Activated CD4-positive, alpha-beta T cell treated with anti-CD3 and anti-CD28 coated beads, Interleukin-10, Interleukin-2, amounts not matched to agents 100 ng/mL and 50 ng/mL, durations not matched to agents 16 hours and 8 hours (primary cell): ENCODE results near the gene NUP98.
"Not testable (repeated sequence)": the region's sequence is repeated elsewhere in the genome, so short reads cannot be mapped to it uniquely, and the experiment has no call there.

ENCODE experiments used
- DNase-seq: peaks from one replicate; pipeline ENCODE4 v3.0.0-alpha.2; 2020

Gene NUP98

DNA sequence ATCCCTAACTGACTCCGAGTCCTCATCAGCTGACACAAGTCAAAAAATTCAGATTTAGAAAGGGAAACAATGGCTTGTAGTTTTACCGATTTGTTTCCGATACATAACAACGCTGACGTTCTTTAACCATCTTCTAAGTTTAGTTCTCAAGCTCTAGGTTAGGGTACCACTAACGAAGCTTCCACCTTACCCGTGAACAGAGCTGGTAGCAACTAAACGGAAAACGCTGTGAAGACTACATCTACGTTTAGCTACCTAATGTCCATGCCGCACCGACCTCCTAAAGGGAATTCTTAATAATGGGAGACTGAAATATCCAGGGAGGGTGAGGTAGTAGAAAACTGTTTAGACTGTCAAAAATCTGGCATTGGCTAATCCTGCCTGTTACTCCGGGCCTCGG, 1.0 kb downstream of the NUP98 start:
- DNase-seq, result no peak

DNA sequence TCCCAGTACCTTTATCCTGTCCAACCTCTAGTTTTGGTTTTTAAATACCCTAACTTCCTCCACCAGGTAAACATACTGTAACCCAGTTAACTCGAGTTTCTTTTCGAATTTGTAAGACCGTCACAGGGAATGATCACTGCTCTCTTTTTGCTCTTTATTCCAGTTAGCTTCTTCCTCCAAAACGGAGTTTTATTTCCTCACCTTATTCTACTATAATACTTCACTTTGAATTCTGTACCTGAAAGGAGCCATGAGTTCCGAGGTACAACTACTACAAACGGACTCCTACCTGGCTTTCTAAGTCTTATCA, 1.4 kb downstream of the NUP98 start:
- DNase-seq, result no peak

DNA sequence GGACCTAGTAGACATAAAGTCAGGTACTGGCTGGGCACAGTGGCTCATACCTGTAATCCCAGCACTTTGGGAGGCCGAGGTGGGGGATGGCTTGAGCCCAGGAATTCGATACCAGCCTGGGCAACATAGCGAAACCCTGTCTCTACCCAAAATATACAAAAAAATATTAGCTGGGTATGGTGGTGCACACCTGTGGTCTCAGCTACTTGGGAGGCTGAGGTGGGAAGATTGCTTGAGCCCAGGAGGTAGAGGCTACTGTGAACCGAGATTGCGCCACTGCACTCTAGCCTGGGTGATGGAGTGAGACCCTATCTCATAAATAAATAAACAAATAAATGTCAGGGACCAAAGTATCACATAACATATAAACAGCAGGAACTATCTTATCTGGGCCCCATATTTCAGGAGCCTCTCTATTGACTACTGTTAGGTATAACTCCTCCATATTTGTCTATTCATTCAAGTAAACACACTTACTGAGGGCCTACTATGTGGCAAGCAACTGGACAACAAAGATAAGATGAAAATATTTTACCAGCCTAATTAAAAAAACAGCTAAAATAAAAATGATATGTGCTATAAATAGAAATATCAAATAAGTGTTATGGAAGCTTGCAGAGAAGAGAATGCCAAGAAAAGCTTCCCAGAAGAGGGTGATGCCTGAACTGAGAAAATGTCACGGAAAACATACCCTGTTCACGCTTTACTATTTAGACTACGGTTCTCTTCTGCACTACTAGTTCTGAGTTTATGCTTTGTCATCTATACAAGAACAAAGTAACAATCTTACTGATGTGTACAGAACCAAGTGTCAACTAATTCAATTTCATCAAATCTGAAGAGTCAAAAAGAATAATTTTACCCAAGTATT, 2.0 kb downstream of the NUP98 start:
- no peak for DNase-seq

DNA sequence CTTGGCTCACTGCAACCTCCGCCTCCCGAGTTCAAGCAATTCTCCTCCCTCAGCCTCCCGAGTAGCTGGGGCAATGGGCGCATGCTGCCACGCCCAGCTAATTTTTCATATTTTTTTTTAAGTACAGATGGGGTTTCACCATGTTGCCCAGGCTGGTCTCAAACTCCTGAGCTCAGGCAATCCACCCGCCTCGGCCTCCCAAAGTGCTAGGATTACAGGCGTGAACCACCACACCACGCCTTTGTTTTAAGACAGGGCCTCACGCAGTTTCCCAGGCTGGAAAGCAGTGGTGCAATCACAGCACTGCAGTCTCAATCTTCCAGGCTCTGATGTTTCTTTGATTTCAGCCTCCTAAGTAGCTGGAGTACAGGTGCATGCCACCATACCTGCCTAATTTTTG, 3.0 kb downstream of the NUP98 start:
- not testable (repeated sequence) for DNase-seq

DNA sequence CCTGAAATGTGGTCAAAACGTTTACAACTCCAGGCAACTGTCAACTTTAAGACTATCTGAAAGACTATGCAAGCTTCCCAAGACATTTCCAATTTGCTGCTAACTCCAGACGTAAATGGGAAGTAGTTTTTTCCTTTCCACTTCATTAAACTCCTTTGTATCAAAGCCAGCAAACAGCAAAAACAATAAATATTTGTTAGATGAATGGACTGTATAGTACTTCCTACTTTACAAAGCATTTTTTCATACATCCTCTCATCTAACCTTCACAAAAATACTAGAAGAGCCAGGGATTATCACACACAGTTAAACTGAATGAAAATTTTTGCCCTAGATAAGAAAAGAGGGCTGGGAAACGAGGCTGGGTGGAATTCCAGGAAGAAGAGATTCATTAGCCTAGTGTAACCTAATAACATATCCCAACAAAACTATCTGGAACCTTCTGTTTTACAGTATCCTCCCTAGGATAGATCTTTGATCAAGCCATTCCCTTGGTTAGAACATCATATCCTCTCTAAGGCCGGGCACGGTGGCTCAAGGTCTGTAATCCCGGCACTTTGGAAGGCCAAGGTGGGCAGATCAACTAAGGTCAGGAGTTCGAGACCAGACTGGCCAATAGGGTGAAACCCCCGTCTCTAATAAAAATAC, 10.4 kb downstream of the NUP98 start:
- no peak for DNase-seq

DNA sequence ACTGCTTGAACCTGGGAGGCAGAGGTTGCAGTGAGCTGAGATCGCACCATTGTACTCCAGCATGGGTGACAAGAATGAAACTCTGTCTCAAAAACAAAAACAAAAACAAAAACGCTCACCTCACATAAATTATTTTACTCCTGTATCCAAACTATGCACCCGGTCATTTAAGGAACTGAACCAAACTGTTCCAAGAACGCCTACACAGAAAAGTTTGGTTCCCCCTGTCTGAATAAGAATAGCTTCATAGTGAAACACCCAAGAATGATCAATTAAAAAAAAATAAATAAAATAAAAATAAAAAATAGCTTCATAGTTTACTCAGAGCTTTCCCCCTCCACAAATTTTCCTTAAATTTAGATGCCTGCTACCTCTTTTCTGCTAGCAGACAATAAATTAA, 13.7 kb downstream of the NUP98 start:
- DNase-seq, result no peak

DNA sequence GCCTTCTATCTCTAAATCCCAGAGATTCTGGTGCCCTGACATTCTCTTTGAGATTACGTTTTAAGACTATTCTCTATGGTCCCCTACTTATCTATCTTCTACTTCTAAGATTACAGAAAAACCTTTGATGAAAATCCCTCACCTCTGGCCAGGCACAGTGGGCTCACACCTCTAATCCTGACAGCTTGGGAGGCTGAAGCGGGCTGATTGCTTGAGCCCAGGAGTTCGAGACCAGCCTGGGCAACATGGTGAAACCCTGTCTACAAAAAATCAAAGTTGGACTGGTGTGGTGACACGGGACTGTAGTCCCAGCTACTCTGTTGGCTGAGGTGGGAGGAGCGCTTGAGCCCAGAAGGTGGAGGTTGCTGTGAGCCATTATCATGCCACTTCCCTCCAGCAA, 14.4 kb downstream of the NUP98 start:
- no peak for DNase-seq

DNA sequence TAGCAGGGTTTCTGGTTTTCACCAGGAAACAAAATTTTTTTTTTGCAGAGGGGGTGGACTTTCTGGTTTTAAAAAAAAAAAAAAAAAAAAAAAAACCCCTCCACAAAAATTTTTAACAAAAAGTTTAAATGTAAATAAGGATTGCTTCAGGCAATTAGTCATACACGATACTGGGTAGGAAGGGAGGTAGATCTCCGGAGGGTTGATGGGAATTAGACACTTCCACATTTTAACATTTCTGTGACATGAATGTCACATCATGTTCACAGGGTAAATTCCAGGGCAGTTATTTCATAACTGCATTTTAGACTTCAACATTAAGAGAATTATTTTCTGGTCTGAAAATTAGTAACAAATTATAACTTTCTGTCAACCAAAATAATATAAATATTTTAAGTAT, 15.9 kb downstream of the NUP98 start:
- no peak for DNase-seq

DNA sequence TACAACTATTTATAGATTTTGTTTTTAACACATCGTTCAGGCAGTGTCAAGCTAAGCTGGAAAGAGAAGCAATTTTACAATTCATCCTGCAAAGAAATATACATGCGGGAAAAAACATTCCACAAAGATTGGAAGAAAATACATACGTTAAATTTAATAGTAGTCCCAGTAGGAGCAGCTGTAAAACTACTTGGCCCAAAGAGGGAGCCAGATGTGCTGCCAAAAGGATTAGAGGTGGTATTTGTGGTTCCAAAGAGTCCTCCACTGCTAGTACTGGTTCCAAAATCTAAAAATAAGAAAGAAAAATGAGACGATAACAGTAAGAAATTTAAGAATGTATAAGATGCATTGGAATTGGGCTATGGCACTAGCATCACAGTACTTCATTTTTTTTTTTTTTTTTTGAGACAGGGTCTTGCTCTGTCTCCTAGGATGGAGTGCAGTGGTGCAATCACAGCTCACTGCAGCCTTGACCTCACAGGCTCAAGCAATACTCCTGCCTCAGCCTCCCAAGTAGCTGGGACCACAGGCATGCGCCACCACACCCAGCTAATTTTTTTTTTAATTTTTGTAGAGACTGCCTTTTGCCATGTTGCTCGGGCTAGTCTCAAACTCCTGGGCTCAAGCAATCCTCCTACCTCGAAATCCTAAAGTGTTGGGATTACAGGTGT, 21.5 kb downstream of the NUP98 start:
- DNase-seq, result no peak

DNA sequence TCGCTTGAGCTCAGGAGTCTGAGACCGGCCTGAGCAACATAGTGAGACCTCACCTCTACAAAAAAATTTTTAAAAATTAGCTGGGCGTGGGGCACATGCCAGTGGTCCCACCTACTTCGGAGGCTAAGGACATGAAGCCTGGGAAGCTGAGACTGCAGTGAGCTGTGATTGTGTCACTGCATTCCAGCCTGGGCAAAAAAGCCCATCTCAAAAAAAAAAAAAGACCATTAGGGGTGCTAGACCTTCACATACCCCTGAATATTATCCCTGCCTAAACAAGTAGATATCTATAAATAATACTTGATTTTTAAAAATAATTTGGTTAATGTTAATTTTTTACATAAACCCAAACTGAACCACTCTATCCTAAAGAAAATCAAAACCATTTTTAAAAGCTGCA, 24.2 kb downstream of the NUP98 start:
- DNase-seq, result no peak

DNA sequence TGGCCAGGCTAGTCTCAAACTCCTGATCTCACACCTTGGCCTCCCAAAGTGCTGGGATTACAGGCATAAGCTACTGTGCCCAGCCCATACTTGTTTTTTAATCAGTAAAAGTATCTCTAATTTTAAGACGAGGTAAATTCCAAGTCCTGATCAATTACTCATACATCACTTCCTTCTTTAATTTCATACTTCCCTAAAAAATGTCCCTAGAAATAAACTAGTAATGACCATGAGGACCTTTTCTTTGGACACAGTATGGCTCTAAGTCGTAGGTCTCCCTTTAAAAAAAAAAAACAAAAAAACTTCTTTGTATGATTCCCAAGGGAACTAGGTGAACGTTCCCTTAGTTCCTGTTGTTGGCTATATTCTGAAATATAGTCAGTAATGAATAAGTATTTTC, 29.8 kb downstream of the NUP98 start:
- DNase-seq, result no peak

DNA sequence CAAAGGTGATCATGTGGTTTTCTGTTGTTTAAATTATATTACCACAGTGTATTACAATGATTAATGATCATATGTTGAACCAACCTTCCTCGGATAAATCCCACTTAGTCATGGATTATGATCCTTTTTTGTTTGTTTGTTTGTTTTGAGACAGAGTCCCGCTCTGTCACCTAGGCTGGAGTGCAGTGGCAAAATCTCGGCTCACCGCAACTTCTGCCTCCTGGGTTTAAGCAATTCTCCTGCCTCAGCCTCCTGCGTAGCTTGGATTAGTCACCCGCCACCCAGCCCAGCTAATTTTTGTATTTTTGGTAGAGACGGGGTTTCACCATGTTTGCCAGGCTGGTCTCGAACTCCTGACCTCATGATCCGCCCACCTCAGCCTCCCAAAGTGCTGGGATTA, 30.5 kb downstream of the NUP98 start:
- not testable (repeated sequence) for DNase-seq

DNA sequence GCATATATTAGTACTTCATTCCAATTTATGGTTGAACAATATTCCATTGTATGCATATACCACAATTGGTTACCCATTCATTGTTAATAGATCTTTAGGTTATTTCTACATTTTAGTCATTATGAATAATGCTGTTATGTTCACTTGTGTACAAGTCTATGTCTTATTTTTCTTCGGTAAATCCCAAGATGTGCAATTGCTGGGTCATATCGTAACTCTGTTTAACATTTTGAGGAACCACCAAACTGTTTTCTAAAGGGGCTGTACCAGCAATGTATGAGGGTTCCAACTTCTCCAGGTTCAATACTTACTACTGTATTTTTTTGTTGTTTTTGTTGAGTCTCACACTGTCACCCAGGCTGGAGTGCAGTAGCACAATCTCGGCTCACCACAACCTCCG, 33.1 kb downstream of the NUP98 start:
- DNase-seq, result no peak

DNA sequence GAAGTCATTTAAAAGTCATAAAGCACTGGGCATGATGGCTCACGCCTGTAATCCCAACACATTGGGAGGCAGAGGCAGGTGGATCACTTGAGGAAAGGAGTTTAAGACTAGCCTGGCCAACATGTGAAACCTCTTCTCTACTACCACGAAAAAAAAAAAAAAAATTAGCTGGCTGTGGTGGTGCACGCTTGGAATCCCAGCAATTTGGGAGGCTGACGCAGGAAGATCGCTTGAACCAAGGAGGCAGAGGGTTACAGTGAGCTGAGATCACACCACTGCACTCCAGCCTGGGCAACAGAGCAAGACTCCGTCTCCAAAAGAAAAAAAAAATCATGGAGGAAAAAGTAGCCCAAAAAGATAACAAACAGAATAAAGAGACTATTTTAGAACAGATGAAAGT, 42.2 kb downstream of the NUP98 start:
- no peak for DNase-seq

DNA sequence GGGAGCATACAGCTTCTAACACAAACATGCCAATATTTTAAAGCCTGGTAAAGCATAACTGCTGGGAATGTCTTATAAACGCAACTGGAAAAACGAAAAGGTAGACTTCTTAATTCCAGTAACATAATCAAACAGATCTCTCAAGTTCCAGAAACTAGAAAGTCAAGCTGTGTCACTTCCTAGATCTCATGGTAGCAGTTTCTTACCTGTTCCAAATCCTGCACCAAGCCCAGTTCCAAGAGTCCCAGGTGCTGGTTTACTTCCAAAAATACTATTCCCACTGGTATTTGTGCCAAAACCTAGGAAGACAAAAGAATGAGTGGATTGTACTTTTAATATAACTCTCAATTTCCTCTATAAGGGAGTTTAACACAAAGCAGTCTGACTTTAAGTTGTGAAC, 44.2 kb downstream of the NUP98 start:
- DNase-seq, result no peak

DNA sequence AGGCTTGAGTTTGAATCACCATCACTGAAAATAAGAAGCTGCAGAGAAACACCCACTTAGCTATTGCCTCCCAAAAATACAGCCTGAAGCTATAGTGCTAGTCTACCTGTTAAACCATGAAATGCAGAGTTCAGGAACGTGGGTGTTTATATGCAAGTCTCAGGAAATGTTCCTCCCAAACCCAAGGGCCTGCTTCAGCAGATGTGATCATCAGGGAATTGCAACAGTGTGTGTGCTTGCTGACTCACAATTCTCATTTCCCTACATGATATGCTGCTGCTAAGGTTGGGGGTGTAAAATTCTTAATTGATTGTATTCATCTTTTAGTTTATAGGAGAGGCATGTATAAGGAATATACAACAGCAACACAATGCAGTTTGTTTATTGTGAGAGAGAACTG, 49.6 kb downstream of the NUP98 start:
- no peak for DNase-seq

DNA sequence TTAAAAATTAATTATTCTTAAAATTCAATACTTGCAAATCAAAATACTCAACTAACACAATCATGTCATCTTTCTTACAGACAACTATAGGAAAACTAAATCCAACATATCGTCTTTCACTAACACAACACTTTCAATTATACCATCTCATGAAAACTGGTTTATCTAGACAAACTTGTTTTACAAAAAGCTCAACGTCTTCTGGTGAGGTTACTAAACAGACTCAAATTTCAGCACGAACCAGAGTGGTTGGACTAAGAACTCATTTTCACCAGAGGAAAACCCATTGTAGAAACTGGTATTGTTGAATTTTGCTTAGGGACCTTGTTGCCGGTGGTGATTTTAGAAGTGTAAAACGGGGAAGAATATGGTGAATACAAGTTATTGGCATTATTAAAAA, 52.2 kb downstream of the NUP98 start:
- DNase-seq, result no peak

DNA sequence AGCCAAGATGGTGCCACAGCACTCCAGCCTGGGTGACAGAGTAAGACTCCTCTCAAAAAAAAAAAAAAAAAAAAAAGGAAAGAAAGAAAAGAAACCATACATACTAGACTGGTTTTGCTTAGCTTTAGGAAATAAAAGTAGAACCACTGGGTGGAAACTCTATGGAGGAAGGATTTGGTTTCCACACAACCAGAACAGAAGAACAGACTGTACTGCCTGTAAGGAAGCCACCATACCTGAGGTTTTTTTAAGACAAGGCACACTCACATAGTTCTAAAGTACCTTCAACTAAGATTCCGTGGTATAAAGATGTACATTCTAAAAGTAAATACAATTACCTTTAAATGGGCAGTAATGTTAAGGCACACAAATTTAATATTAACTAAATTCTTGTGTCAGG, 58.6 kb downstream of the NUP98 start:
- no peak for DNase-seq

DNA sequence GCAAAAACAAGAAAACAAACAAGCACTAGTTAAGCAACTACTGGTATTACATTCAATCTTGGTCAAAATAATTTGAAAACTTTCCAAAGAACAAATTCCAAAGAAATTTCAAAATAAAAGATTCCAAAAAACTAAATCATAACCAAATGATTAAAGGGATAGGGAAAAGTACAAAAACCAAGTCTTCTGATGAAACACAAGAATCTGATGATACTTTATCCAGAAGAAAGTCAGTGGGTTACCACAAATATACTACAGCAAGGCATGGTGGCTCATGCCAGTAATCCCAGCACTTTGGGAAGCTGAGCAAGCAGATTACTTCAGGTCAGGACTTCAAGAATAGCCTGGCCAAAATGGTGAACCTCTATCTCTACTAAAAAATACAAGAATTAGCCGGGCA, 59.1 kb downstream of the NUP98 start:
- no peak for DNase-seq

DNA sequence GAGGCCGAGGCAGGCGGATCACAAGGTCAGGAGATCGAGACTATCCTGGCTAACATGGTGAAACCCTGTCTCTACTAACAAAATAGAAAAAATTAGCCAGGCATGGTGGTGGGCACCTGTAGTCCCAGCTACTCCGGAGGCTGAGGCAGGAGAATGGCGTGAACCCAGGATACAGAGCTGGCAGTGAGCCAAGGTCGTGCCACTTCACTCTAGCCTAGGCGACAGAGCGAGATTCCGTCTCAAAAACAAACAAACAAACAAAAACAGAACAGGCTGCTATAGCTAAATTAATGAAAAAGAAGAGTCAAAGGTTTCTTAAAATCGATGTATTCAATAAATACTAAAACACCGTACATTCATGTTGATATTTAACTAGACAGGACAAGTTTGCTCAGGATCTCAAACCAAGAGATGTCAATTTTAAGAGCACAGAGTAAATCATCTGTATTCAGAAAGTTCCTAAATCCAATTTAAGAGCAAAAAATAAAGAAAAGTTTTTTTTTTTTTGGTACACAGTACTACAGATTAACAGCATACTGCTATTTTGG, 59.9 kb downstream of the NUP98 start:
- DNase-seq, result no peak

DNA sequence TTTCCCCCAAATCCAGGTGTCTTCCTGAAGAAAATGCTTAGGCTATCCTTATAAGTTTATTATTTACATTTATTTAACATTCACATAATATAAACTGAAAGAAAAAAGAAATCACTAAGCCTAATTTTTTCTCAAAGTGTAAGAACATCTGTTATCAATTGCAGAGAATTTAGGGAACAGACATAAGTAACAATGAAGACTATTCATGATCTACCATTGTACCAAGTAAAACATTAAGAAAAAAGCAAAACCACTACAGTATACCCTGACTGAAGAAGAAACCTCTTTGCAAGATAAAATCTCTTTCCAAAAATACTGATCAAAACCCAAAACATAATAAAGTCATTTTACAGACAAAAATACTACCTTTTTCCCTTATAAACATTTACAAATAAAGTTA, 60.5 kb downstream of the NUP98 start:
- DNase-seq, result no peak

DNA sequence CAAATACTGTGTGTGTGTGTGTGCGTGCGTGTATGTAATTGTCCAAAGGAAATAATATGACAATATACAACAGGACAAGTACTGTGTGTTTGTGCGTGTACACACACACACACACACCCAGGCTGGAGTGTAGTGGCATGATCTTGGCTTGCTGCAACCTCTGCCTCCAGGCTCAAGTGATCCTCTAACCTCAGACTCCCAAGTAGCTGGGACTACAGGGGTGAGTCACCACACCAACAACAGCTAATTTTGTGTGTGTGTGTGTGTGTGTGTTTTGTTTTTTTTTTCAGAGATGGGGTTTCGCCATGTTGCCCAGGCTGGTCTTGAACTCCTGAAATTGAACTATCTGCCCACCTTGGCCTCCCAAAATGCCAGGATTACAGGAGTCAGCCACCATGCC, 61.5 kb downstream of the NUP98 start:
- DNase-seq, result no peak

DNA sequence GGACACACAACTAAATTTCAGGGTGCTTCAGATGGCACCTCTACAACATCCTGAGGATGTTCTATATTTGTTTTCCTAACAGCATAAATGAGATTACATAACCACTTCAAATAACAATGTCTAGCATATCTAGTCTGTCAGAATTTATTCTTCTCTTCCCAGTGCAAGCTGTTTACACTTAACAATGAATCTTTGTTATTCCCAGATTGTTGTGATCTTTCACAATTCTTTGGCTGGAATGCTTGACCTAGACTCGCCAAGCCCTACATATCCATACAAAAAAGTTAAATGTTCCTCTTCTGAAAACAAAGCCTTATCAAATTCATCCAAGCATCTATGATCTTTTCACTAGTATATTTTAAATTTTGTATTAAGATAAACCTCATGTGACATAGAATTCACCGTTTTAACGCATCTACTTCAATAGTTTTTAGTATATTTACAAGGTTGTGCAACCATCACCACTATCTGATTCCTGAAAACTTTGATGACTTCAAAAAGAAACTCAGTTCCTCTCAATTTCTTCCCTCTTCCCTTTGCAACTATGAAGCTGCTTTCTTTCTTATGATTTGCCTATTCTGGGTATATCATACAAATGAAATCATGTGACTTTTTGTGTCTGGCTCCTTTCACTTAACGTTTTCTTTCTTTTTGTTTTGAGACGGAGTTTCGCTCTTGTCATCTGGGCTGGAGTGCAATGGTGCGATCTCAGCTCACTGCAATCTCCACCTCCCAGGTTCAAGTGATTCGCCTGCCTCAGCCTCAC, 64.5 kb downstream of the NUP98 start:
- DNase-seq, result no peak
